RWPE1 (cell line): ENCODE results near the gene GNAQ.

Source experiments
- CTCF ChIA-PET: fragments of 350-600 bp; sonication (Branson Sonifier 250); formaldehyde crosslinking; extraction: SDS; loops from one replicate; lab custom pipeline; 2021; lab: Yijun Ruan, JAX
- POLR2A ChIA-PET: fragments of 400-600 bp; formaldehyde crosslinking; extraction: SDS; loops from one replicate; lab custom pipeline; 2020; ENCODE audit warnings: antibody characterized with exemption; ENCODE audit not compliant: low non-redundant PET; lab: Yijun Ruan, JAX
- DNase-seq: peaks from one replicate; pipeline ENCODE4 v3.0.0; 2012; ENCODE audit warnings: low spot score
- H3K27ac ChIP-seq: fragments of 450-650 bp; 2 replicates; pipeline ENCODE4 v1.5.1; 2017
- CTCF ChIP-seq: fragments of 450-650 bp; conservative IDR thresholded peaks from 2 replicates; pipeline ENCODE4 v1.5.1; 2017; ENCODE audit warnings: low read depth, mild to moderate bottlenecking

The GNAQ gene

GRCh38 chr9:77989909-77990308 lies 41.7 kb downstream of the GNAQ start:
- ChIA-PET POLR2A (no interaction called here), CTCF (interaction anchor here (0.5 to 0.6 kb wide), 2 partner anchors 122 to 321 kb away, joined by 3 read pairs; no protein-coding TSS in a partner anchor)
- DNase-seq = no peak
- H3K27ac ChIP-seq = no peak overlapping the region
- TF ChIP-seq CTCF = no peak

GRCh38 chr9:77989458-77989857 lies 42.2 kb downstream of the GNAQ start:
- CTCF ChIA-PET = interaction anchor here (0.5 to 0.6 kb wide), 2 partner anchors 121 to 321 kb away, joined by 3 read pairs; no protein-coding TSS in a partner anchor
- H3K27ac ChIP-seq = no peak overlapping the region
- POLR2A ChIA-PET = no interaction called here
- DNase-seq = no peak
- TF ChIP-seq CTCF = no peak

- no peak overlapping the region for H3K27ac ChIP-seq
- no peak for TF ChIP-seq CTCF
- CTCF ChIA-PET = no interaction called here
- POLR2A ChIA-PET = no interaction called here
- DNase-seq = no peak
Measured at GRCh38 chr9:77988630-77989029, 43.0 kb downstream of the GNAQ start.

- DNase-seq = no peak
- ChIA-PET POLR2A (no interaction called here), CTCF (no interaction called here)
- H3K27ac ChIP-seq = no peak overlapping the region
- no peak for TF ChIP-seq CTCF
Measured at GRCh38 chr9:77987880-77988525, 43.6 kb downstream of the GNAQ start.

- DNase-seq = no peak
- H3K27ac ChIP-seq = no peak overlapping the region
- POLR2A ChIA-PET = no interaction called here
- CTCF ChIA-PET = no interaction called here
- no peak for TF ChIP-seq CTCF
Measured at GRCh38 chr9:77987081-77987656, 44.4 kb downstream of the GNAQ start.

GRCh38 chr9:77985996-77986395 lies 45.6 kb downstream of the GNAQ start:
- POLR2A ChIA-PET = interaction anchor here (0.6 kb wide), 1 partner anchor 230 kb away, joined by 3 read pairs; no protein-coding TSS in a partner anchor
- TF ChIP-seq CTCF = no peak
- CTCF ChIA-PET = interaction anchor here (0.6 kb wide), 1 partner anchor 49 kb away, joined by 3 read pairs; no protein-coding TSS in a partner anchor
- H3K27ac ChIP-seq = no peak overlapping the region
- no peak for DNase-seq
